Liver (tissue), 3 donors: ENCODE data around the gene SHMT2.

ENCODE experiments used
- JUND ChIP-seq, 2 donors: IDR thresholded peaks; 2 replicates each; pipeline ENCODE4 v1.6.1; 2016; ENCODE audit warnings: antibody characterized with exemption in 2 of 2
- RAD21 ChIP-seq, 2 donors: IDR thresholded peaks; 2 replicates each; pipeline ENCODE4 v1.6.1; 2016; ENCODE audit warnings: antibody characterized with exemption in 2 of 2, mild to moderate bottlenecking in 2 of 2
- RXRA ChIP-seq, 2 donors: IDR thresholded peaks; 2 replicates each; pipeline ENCODE4 v1.6.1; 2017 to 2018; ENCODE audit warnings: antibody characterized with exemption in 2 of 2, mild to moderate bottlenecking in 1 of 2
- SP1 ChIP-seq: IDR thresholded peaks from 2 replicates; pipeline ENCODE4 v1.6.1; 2018; ENCODE audit warnings: antibody characterized with exemption, mild to moderate bottlenecking
- YY1 ChIP-seq: IDR thresholded peaks from 2 replicates; pipeline ENCODE4 v1.6.1; 2016; ENCODE audit warnings: antibody characterized with exemption, mild to moderate bottlenecking
- TF ChIP-seq, protein P1 (sequence below): fragments of 150-350 bp; IDR thresholded peaks from 2 replicates; pipeline ENCODE4 v1.5.1; 2017; ENCODE audit warnings: improper control_type of control experiment, low read depth, low read length; ENCODE audit not compliant: missing input control
- TF ChIP-seq, protein P2 (sequence below): IDR thresholded peaks from 2 replicates; pipeline ENCODE4 v1.6.1; 2016; ENCODE audit warnings: antibody characterized with exemption, mild to moderate bottlenecking
- TF ChIP-seq, protein P3 (sequence below): IDR thresholded peaks from 2 replicates; pipeline ENCODE4 v1.6.1; 2016; ENCODE audit warnings: antibody characterized with exemption
- TF ChIP-seq, protein P4 (sequence below): IDR thresholded peaks from 2 replicates; pipeline ENCODE4 v1.6.1; 2016; ENCODE audit warnings: antibody characterized with exemption
- donor health status: healthy.
- donor health status: healthy.

DNA sequence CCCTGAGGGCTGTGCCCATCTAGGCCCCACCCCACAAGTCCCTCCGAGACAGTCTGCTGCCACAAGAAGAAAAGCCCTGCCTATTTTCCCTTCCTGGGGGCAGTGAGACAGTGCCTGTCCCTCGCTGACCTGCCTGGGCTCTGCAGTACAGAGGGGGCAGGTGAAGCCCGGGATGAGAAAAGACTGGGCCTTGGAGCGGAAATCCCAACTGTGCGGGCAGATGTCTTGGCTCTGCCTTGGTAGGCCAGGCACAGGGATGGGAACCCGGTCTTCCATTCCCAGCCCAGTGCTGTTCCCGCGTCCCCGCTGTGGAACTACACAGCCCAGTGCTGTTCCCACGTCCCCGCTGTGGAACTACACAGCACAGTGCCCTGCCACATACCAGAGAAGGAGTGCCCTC, 25.7 kb upstream of the SHMT2 start:
- TF ChIP-seq, protein P1, sequence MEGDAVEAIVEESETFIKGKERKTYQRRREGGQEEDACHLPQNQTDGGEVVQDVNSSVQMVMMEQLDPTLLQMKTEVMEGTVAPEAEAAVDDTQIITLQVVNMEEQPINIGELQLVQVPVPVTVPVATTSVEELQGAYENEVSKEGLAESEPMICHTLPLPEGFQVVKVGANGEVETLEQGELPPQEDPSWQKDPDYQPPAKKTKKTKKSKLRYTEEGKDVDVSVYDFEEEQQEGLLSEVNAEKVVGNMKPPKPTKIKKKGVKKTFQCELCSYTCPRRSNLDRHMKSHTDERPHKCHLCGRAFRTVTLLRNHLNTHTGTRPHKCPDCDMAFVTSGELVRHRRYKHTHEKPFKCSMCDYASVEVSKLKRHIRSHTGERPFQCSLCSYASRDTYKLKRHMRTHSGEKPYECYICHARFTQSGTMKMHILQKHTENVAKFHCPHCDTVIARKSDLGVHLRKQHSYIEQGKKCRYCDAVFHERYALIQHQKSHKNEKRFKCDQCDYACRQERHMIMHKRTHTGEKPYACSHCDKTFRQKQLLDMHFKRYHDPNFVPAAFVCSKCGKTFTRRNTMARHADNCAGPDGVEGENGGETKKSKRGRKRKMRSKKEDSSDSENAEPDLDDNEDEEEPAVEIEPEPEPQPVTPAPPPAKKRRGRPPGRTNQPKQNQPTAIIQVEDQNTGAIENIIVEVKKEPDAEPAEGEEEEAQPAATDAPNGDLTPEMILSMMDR, result no peak
- TF ChIP-seq JUND (IDR thresholded peaks at IDR 0.05), result no peak
- TF ChIP-seq, protein P2, sequence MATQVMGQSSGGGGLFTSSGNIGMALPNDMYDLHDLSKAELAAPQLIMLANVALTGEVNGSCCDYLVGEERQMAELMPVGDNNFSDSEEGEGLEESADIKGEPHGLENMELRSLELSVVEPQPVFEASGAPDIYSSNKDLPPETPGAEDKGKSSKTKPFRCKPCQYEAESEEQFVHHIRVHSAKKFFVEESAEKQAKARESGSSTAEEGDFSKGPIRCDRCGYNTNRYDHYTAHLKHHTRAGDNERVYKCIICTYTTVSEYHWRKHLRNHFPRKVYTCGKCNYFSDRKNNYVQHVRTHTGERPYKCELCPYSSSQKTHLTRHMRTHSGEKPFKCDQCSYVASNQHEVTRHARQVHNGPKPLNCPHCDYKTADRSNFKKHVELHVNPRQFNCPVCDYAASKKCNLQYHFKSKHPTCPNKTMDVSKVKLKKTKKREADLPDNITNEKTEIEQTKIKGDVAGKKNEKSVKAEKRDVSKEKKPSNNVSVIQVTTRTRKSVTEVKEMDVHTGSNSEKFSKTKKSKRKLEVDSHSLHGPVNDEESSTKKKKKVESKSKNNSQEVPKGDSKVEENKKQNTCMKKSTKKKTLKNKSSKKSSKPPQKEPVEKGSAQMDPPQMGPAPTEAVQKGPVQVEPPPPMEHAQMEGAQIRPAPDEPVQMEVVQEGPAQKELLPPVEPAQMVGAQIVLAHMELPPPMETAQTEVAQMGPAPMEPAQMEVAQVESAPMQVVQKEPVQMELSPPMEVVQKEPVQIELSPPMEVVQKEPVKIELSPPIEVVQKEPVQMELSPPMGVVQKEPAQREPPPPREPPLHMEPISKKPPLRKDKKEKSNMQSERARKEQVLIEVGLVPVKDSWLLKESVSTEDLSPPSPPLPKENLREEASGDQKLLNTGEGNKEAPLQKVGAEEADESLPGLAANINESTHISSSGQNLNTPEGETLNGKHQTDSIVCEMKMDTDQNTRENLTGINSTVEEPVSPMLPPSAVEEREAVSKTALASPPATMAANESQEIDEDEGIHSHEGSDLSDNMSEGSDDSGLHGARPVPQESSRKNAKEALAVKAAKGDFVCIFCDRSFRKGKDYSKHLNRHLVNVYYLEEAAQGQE, result no peak
- no peak for TF ChIP-seq SP1
- TF ChIP-seq, protein P3, sequence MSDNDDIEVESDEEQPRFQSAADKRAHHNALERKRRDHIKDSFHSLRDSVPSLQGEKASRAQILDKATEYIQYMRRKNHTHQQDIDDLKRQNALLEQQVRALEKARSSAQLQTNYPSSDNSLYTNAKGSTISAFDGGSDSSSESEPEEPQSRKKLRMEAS, result no peak
- TF ChIP-seq RXRA (IDR thresholded peaks at IDR 0.05), result no peak
- TF ChIP-seq, protein P4, sequence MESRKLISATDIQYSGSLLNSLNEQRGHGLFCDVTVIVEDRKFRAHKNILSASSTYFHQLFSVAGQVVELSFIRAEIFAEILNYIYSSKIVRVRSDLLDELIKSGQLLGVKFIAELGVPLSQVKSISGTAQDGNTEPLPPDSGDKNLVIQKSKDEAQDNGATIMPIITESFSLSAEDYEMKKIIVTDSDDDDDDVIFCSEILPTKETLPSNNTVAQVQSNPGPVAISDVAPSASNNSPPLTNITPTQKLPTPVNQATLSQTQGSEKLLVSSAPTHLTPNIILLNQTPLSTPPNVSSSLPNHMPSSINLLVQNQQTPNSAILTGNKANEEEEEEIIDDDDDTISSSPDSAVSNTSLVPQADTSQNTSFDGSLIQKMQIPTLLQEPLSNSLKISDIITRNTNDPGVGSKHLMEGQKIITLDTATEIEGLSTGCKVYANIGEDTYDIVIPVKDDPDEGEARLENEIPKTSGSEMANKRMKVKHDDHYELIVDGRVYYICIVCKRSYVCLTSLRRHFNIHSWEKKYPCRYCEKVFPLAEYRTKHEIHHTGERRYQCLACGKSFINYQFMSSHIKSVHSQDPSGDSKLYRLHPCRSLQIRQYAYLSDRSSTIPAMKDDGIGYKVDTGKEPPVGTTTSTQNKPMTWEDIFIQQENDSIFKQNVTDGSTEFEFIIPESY, result no peak
- TF ChIP-seq YY1, result no peak
- TF ChIP-seq RAD21 (IDR thresholded peaks at IDR 0.05), result no peak
